IPS DF 4.7 (cell line): ENCODE results near the gene SFXN4.
"Not testable (repeated sequence)": the region's sequence is repeated elsewhere in the genome, so short reads cannot be mapped to it uniquely, and the experiment has no call there.

Experiments
- DNase-seq: peaks from one replicate; pipeline ENCODE4 v3.0.0-alpha.2; 2013; ENCODE audit warnings: low spot score; ENCODE audit errors: extremely low read depth

The SFXN4 gene

DNA sequence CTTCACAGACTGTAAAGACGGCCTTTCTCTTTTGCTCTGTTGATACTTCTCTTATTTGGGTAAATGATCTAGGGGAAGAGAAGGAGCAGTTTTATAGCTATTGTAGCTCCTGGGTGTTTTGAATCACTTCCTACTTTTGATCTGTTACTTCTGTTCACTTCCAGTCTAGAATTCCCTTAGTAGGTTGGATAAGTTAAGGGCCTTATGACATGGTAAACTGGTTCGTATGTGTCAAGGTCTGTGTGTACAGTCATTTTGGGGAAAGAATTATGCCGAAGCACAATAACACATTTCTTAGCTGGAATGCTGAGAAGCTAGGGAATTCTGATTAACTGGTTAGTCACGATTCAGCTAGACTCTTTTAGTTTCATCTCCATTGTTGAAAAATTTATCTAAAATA is 53.5 kb downstream of the SFXN4 start:
- DNase-seq, result no peak

DNA sequence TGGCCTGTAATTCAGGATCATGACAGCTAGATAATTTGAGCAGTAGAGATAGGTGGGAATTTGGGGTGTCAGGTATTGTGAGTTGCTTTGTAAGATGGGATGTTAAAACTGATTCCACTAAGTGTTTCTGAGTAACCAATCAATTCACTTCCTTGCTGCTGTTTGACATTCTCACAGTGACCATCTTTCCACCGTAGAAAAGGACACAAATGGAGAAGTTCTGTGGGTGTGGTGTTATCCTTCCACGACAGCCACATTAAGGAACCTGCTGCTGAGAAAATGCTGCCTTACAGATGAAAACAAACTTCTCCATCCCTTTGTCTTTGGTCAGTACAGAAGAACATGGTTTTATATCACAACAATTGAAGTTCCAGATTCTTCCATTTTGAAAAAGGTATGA is 57.7 kb downstream of the SFXN4 start:
- not testable (repeated sequence) for DNase-seq

DNA sequence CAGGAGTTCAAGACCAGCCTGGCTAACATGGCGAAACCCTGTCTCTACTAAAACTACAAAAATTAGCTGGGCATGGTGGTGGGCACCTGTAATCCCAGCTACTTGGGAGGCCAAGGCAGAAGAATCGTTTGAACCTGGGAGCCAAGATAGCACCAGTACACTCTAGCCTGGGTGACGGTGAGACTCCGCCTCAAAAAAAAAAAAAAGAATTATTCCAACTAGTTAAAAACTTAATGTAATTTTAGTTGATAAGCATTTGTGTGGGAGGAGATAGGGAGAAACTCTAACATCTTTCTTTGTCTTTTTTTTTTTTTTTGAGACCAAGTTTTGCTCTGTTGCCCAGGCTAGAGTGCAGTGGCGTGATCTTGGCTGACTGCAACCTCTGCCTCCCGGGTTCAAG is 58.4 kb downstream of the SFXN4 start:
- not testable (repeated sequence) for DNase-seq

DNA sequence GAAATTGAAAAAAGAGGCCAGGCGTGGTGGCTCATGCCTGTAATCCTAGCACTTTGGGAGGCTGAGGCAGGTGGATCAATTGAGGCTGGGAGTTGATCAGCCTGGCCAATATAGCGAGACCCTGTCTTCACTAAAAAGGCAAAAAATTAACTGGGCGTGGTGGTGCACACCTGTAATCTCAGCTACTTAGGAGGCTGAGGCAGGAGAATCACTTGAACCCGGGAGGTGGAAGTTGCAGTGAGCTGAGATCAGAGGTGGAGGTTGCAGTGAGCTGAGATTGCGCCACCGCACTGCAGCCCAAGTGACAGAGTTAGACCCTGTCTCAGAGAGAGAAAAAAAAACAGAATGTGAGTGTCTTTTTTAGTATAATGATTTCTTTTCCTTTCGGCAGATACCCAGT is 59.6 kb downstream of the SFXN4 start:
- DNase-seq, result not testable (repeated sequence)

DNA sequence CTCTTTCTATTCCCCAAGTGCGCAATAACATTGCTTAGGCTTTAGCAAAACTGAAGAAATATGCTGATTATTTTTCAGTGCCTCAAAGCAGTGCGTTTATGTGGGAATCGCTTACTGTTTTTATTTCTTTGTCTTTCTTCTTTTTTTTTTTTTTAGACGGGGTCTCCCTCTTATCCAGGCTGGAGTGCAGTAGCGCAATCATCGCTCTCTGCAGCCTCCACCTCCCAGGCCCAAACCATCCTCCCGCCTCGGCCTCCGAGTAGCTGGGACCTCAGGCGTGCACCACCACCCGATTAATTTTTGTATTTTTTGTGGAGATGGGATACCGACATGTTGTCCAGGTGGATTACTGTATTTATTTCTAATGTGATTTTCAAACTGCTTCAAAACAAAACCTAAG is 60.4 kb downstream of the SFXN4 start:
- DNase-seq, result no peak

DNA sequence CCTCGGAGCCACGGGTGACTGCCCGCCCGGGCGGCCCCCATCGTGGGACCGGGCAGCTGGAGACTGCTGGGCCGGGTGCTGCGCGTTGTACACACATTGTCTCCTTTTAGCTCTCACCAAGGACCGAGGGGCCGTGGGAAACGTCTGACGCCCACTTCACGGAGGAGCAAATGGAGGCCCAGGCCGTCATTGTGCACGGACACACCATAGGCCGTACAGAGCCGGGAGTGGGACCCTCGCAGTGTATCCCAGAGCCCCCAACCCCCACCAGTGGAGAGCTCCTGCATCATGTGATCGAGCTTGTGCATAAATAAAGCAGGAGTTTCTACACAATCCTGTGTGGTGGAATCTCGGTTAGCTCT is 60.9 kb downstream of the SFXN4 start:
- no peak for DNase-seq

DNA sequence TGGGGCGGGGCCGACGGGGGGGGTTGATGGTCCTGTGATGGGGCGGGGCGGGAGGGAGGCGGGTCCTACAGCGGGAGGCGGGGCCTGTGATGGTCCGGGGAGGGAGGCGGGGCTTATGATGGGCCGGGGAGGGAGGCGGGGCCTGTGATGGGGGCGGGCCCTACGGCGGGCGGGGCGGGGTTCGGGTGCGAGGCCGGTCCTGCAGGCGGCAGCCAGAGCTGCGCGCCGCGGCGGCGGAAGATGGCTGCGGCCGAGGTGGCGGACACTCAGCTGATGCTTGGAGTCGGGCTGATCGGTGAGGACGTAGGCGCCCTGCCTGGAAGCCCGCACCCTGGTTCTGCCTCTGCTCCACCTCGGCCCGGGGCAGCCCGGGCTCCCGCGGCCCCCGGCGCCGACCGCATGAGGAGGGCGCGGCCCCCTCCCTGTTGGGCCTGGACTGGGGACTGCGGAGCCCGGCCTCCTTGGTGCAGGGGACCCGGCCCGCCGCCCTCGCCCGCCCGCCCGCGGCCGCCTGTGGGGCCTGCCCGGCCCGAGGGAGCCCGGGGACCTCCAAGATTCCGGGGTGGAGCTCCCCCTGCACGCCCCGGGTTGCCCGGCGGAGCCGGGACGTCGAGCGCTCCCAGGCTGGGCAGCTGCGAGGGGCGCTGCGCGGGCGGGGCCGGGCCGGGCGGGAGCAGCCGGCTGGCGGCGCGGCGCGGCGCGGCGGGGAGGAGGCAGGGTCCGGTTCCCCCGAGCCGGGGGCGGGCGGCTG is 61.4 kb downstream of the SFXN4 start, which contains the start of gene DENND10:
Gene DENND10 (plus strand): TSS at position 211 of the 751 bp plus-strand sequence. CDS start 30 bp downstream, at position 241.
- no peak for DNase-seq

DNA sequence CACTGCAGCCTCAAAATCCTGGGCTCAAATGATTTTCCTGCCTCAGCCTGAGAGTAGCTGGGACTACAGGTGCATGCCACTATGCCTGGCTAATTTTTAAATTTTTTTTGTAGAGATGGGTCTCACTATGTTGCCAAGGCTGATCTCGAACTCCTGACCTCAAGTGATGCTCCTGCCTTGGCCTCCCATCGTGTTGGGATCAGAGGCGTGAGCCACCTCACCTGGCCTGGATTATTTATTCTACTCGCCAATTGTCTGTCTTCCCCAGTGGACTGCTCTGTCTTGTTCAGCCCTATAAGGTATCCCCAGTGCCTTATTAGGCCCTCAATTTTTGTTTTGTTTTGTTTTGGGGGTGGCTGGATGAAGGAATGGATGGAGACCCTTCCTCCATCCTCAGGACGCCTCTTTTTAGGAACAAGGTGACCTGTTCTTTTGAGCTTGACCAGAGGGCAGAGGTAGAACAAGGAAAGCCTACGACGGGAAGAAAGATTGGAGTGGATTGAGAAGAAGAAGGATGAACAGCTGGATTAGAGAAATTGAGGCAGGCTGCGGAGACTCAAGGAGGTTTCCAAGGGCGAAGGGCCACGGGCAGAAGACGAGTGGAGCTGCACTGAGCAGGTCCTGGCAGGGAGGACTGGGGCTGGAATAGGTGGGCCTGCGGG is 62.1 kb downstream of the SFXN4 start:
- DNase-seq, result no peak

DNA sequence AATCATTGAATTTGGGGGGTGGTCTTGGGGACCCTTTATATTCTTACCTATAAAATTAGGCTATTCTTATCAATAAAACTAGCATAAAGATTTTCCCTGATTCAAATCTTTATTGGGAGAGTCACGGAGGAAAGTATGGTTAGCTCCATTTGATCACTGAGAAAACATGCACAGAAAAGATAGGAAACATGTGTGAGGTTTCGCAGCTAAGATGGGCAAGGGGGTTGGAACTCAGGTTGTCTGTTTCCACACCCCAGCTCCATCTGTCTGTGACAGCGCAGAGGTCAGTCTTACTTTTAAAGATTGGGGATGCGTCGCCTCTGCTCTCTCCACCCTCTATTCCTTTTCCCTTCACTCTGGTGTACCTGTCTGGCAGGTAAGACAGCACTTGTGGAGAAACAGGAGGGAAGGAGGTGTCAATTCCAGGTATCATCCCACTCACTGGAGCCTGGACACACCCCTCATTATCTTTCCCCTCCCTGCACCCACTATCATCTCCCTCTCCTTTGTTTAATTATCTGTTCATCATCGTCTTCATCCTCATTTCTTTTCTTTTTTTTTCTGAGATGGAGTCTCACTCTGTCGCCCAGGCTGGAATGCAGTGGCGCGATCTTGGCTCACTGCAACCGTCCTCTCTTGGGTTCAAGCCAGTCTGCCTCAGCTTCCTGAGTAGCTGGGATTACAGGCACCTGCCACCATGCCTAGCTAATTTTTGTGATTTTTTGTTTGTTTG is 64.0 kb downstream of the SFXN4 start:
- DNase-seq, result no peak

DNA sequence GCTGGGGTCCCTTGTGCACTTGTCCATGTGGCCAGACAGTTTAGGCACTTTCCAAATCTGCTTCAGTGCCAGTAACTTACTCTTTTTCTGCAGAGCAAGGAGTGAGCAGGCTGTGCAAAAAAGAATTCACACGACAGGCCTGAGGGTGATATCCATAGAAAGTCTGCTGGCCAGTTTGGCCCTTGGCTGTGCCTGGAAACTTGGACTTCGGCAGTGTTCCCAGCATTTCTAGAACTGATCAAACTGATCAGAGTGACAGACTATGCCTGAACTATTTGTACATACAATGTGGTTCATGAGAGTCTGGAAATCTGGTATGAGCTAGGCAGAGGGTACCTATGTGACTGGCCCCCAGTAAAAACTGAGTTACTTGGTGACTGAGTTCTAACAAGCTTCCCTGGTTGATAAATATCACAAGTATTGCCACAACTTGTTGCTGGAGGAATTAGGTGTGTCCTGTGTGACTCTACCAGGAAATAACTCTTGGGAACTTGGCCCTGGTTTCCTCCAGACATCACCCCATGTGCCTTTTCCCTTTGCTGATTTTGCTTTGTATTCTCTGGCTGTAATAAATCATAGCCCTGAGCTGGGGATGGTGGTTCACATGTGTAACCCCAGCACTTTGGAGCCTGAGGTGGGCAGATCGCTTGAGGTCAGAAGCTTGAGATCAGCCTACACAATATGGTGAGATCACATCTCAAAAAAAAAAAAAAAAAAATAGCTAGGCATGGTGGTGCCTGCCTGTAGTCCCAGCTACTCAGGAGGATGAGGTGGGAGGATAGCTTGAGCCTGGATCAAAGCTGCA is 64.9 kb downstream of the SFXN4 start:
- DNase-seq, result no peak

DNA sequence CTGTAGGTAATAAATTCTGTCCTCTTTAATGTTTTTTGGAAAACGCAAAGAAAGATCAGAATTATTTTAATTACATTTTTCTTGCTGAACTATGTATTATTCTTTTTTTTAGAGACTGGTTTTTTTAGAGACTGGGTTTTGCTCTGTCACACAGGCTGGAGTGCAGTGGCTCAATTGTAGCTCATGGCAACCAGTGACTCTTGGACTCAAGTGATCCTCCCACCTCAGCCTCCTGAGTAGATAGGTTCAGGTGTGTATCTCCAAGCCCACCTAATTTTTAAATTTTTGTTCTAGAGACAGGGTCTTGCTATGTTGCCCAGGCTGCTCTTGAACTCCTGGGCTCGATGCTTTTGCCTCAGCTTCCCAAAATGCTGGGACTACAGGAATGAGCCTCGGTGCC is 66.9 kb downstream of the SFXN4 start:
- DNase-seq, result no peak

DNA sequence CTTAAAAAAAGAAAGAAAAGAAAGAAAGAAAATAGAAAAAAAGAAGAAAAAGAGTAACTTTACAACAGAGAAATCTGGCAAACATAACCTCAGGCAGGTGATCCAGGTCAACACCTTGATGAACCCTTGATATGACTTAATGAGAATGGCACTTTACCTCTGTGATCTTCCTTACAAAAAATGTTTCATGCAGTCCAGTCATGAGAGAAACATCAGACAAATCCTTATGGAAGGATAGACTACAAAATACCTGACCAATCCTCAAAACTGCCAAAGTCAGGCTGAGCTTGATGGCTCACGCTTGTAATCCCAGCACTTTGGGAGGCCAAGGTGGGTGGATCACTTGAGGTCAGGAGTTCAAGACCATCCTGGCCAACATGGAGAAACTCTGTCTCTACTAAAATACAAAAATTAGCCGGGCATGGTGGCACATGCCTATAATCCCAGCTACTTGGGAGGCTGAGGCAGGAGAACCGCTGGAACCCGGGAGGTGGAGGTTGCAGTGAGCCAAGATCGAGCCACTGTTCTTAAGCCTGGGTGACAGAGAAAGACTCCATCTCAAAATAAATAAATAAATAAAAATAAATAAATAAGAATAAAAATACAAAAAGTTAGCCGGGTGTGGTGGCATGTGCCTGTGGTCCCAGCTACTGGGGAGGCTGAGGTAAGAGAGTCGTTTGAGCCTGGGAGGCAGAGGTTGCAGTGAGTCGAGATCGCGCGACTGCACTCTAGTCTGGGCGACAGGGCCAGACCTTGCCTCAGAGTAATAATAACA is 68.7 kb downstream of the SFXN4 start:
- not testable (repeated sequence) for DNase-seq

DNA sequence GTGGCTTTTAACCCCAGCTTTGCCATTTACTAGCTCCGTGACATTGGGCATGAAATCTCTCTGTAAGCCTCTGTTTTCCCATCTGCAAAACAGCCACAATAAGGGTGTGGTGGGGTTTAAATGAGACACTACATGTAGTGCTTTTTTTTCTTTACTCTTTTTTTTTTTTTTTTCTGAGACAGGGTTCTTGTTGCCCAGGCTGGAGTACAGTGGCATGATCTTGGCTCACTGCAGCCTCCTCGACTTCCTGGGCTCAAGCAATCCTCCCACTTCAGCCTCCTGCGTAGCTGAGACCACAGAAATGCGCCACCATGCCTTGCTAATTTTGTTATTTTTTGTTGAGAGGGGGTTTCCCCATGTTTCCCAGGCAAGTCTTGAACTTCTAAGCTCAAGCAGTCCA is 69.9 kb downstream of the SFXN4 start:
- DNase-seq, result no peak

DNA sequence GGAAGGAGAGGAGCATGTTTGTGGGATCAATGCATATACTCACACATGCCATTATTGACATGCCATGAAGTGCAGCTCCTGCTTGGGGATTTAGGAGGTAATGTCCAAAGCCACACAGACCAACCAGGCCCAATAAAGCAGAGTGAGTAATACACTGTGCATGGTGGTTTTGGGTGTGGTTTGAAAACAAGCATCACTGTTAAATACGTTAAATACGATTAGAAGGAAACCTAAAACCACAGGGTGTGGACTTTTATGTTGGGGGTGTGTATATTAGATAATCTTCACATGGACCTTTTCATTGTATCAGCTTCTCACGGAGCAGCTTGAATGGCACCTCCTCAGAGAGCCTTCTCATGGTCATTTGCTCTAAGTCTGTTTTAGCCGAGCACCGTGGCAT is 74.5 kb downstream of the SFXN4 start:
- no peak for DNase-seq
